Midbrain (tissue), 1 donor: ENCODE measurements around the gene CCNF.

Experiments used
- DNase-seq: peaks from one replicate; lab custom pipeline; 2025; lab: John Stamatoyannopoulos, UW

Gene CCNF

DNA sequence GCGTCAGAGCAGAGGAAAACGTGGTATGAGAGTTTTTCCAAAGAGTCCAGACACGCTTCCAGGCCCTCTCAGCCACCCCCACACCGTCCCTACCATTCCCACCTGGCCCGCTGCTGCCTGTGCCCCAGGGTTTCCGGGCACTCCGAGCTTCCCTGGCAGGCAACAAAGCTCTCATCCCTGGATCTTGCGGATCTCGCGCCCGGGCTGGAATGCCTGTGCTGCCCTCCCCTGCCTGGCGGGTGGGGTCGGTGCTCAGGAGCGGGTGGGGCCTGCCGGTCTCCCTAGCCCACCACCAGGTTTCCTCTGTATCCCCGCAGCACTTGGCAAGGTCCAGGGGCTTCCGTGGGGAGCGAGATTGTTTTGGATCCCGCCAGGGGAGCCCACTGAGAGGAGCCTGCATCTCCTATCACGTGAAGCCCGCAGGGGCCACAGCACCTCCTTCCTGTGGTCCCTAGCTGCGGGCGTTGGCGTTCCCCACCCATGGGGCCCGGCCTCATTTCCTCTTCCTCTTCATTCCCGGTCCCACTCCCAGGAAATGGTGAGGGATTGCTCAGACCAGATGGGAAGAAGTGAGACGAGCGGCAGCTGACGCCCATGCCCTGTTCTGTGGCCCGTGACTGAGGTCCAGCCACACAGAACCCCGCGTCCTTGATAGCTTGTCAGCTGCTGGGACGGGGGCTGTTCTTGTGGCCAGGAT, 56.7 kb downstream of the CCNF start:
- DNase-seq, result no peak

GRCh38 chr16:2486645-2487516, 57.6 kb downstream of the CCNF start:
- DNase-seq, result peak; percentile 34

DNA sequence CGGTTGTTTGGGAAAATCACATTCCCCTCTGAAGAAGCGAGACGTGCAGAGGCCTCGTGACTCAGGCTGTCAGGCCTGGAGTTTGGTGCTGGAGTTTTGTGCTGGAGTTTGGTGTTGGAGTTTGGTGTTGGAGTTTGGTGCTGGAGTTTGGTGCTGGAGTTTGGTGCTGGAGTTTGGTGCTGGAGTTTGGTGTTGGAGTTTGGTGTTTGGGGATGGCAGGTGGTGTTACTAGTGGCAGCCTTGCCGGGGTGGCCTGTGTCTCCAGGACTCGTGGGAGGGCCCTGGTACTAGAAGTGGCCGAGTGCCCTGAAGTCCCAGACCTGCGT, 58.2 kb downstream of the CCNF start:
- no peak for DNase-seq

- DNase-seq, result no peak
Observed at GRCh38 chr16:2487903-2488531, 58.8 kb downstream of the CCNF start.

DNA sequence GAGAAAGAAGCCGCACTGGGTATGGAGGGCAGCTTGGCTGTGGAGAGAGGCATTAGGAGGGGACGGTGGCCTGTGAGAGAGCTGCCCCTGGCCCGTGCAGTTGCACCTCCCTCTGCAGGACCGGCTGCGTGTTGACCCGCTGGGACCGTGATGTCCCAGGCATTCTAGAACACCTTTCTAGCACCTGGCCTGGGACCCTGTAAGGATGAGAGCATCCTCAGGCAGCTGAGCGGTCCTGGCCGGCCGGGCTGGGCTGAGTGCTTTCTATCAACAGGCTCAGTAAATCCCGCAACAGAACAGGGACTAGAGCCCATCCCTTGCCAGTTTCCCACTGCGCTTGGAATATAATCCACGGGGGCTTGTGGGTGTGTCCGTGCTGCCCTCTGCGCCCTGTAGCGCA, 60.3 kb downstream of the CCNF start:
- DNase-seq, result no peak

- DNase-seq, result no peak
Observed at GRCh38 chr16:2490190-2491105, 61.2 kb downstream of the CCNF start.

GRCh38 chr16:2492292-2492691, 63.0 kb downstream of the CCNF start:
- DNase-seq, result no peak

GRCh38 chr16:2493605-2494004, 64.4 kb downstream of the CCNF start:
- no peak for DNase-seq

DNA sequence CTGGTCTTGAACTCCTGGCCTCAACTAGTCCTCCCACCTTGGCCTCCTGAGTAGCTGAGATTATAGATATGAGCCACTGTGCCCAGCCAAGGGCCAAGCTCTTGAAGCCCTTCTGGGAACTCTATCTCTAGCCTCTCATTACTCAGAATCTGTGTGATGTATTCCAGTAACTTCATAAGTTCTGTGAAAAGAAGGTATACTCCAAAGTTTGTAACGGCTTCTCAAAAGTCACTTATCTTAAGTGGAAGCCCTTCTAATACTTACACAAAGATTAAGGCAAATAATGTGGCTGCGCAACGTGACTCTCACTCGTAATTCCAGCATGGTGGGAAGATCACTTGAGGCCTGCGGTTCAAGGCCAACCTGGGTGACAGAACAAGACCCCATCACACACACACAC, 65.4 kb downstream of the CCNF start:
- no peak for DNase-seq

DNA sequence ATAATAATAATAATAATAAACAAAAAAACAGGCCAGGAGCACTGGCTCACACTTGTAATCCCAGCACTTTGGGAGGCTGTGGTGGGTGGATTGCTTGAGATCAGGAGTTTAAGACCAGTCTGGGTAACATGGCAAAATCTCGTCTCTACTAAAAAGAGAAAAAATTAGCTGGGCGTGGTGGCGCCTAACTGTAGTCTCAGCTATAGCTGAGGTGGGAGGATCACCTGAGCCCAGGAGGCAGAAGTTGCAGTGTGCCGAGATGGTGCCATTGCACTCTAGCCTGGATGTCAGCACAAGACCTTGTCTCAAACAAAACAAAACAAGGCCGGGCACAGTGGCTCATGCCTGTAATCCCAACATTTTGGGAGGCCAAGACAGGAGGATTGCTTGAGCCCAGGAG, 65.8 kb downstream of the CCNF start:
- no peak for DNase-seq

GRCh38 chr16:2496223-2497115, 67.2 kb downstream of the CCNF start:
- no peak for DNase-seq

DNA sequence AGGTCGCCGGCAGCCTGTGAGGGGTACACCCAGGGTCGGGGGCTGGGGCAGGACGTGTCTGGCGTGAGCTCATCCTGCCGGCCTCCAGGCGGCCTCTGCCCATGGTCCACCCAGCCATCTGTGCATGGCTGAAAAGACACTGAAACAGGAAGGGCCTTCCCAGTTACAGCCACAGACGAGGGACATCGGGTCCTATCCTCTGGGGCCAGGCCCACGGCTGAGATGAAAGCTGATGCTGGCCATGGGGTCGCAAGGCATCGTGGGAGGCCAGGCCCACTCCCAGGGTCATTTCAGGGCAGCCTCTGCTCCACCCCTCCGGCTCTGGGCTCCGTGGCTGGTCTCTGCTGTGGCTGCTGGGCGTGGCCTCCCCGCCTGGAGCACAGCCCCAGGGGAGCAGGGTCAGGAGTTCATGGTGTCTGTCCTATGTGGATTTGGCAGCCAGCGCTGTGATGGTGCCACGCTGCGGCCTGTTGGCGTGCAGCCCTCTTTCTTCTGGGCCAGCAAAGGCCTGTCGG, 67.9 kb downstream of the CCNF start:
- DNase-seq, result no peak

- DNase-seq, result no peak
Observed at GRCh38 chr16:2497695-2498484, 68.6 kb downstream of the CCNF start.

GRCh38 chr16:2498531-2499253, 69.4 kb downstream of the CCNF start:
- no peak for DNase-seq

- DNase-seq, result no peak
Observed at GRCh38 chr16:2499454-2499853, 70.2 kb downstream of the CCNF start.

- DNase-seq, result no peak
Observed at GRCh38 chr16:2499890-2500429, 70.7 kb downstream of the CCNF start.

DNA sequence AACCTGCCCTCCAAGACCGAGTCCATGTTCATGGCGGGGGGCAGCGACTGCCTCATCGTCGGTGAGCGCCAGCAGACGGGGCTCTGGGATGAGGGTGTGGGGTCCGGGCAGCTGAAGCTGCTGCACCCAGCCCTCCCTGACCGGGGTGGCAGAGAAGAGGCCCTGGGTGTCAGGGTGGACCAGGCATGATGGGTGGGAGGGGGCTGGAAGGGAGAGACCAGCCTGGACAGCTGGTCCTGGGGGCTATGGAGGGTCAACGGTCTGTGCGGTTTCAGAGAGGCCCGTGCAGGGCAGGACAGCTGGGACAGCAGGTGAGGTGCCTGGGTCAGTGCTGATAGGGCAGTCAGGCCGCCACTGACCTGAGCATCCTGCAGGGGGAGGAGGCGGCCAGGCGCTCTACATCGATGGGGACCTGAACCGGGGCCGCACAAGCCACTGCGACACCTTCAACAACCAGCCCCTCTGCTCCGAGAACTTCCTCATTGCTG, 71.2 kb downstream of the CCNF start:
- DNase-seq, result no peak

DNA sequence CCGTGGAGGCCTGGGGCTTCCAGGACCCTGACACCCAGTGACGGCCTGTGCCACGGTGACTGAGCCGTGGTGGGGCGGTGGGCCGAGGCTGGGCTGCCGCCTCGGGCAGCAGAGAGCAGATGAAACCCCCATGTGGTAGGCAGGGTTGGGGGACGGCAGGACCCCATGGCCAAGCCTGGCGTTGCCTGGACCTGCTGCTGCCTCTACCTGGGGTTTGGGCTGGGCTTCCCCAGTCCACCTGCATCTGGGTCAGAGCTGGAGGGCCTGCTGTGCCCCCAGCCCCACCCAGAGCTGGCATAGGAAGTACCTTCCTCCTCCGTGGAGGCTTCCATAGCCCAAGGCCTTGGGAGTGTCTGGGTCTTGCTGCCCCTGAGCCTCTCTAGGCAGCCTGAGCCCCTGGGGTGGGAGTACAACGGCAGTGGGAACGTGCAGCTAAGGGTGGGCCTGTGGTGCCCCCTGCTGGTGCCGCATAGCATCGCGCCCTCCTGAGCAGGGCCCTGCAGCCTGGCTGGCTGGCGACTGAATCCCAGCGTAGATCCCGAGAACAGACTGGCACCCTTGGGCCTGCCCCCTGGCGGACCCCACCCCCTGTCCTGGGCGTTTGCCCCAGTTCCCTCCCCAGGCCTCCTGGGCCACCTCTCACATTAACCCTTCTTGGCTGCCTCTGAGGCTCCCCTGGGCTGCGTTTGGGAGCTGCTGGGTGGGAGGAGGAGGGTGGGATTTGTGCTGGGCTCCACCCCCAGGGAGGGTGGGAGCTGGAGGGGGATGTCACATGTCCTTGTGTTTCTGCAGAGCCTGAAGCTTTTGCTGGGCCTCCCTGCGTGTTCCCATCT, 71.9 kb downstream of the CCNF start:
- peak; percentile 90 for DNase-seq
